GM19328 (cell line): Measurements from ENCODE around the gene SIPA1L3.

Experiments
- ATAC-seq: cut with Tn5 transposase; IDR thresholded peaks from one replicate; pipeline ENCODE4 v1.9.1; 2021; ENCODE audit warnings: mild to moderate bottlenecking, moderate library complexity; ENCODE audit not compliant: unreplicated experiment

SIPA1L3 gene

GRCh38 chr19:38036707-38037611, 130.0 kb downstream of the SIPA1L3 start:
- no peak for ATAC-seq

DNA sequence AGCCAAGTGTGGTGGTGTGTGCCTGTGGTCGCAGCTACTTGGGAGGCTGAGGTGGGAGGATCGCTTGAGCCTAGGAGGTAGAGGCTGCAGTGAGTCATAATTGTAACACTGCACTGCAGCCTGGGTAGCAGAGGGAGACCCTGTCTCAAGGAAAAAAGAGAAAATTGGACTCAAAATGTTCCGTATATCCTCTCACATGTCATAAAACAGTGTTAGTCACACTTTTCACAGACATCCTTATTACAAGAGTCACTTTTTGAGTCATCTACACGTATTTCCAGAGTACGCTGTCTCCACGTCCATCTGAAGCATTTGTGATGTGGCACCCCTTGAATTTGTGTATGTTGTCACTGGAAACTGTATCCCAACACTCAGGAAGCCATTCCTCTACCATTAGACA, 133.0 kb downstream of the SIPA1L3 start:
- ATAC-seq = no peak

- no peak for ATAC-seq
These were observed 135.1 kb downstream of the SIPA1L3 start for GRCh38 chr19:38042132-38042531.

DNA sequence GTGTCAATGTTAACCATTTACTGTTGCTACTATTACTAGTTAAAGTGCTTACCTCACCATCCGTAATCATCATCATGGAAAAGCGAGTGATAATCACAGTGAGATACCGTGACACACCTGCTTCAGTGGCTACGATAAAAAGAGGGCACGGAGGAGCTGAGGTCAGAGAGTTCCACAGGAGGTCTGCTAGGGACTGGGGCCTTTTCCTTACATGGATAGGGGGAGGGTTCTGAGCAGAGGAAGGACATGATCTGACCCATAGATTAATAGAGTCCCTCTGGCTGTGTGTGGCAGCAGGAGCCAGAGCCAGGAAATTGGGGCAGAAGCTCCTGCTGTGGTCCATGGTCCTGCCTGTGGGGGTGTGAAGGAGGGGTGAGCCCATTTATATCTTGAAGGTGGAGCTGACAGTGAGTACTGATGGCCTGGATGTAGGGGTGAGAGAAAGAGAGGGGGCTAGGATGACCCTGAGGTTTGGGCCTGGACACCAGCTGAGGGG, 136.7 kb downstream of the SIPA1L3 start:
- ATAC-seq = no peak

DNA sequence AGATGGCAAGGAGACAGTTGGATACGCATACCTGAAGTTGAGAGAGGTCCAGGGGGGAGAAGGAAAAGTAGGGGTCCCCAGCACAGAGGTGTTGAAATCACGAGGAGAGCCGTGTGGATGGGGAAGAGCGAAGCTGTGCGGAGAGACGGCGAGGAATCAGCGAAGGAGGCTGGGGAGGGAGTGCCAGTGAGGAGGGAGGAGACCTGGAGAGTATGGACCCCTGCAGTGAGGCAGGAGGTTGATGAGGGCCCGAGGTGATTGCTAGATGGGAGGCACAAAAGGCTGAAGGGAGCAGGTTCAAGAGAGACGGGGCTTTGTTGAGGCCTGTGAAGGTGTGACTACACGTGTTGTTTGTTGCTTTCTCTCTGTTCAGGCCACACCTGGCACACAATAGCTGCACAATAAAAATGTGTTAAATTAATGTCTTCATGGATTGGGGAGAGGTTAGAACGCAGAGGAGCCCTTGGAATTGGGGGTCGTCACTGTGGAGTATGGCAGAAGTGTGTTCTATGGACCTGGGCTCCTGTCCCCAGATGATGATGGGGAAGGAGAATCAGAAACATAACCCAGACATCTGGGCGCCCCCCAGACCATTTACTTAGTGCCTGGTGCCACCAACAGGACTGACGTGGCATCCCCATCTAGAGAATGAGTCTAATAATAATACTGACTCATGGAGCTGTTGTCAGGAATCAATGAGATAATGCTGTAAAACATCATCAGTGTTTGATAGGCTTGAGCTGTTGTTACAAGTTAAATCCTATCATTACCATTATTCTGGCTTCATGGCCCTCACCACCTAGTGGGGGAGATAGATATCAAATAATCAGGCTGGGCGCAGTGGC, 137.5 kb downstream of the SIPA1L3 start:
- no peak for ATAC-seq

GRCh38 chr19:38045554-38046253, 138.7 kb downstream of the SIPA1L3 start:
- no peak for ATAC-seq

DNA sequence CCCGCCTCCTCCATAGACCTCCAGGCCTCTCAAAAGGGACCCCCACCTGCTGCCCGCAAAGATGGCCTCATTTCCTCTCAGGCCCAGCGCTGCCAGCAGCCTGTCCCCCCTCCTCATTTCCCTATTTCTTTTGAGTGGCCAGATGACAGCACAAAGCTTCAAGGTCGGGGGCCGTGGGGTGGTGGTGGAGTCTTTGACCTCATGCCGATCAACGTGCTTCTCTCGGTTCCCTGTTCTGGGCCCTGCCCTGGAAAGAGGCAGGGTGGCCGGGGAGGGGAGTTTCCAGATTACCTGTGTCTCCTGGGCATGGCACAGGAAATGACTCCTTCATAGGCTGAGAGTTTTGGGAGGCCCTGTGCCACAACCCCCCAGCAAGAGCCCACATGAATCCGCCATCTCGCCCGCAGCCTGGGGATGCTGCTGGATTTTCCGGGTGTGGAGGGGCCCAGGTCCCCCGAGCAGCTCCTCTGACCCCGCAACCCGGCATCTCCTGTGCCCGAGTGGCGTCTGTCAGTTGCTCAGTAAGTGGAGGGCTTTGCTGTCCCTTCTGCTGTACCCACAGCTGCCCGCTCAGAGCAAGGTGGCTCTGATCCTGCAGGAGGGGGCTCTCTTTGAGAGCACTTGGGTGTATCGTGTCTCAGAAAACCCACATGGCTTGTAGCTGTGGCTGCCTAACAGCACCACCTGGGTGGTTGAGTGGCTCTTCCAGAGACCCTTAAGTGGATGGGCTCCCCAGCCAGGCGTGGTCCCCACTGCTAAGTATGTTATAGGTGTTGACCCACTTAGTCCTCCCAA, 139.4 kb downstream of the SIPA1L3 start:
- ATAC-seq = no peak

GRCh38 chr19:38047049-38047438, 140.0 kb downstream of the SIPA1L3 start:
- no peak for ATAC-seq

GRCh38 chr19:38047641-38048040, 140.6 kb downstream of the SIPA1L3 start:
- no peak for ATAC-seq

DNA sequence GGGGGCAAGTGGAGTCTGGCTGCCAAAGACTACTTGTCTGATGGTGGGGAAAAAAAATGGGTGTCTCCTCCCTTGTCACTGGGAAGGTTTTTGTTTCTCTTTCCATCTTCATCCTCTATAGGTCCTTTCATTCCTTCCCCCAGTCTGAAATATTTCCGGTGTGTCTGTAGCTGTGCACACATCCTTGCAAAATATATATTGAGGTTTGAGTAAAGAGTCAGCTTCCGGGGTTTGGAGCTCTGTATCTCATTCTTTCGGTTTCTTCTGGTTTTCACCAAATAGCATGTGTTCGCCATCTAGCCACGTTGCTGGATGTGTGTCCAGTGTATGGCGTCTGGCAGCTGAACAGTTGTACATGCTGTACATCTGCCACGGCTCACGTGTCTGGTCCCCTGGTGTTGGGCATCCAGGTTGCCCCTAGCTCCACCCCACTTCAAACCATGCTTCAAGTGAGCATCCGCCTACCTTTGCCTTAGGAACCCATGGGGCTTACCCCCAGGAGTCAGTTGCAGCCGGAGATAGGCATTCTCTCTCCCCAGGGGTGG, 142.2 kb downstream of the SIPA1L3 start:
- peak; percentile 33 for ATAC-seq

DNA sequence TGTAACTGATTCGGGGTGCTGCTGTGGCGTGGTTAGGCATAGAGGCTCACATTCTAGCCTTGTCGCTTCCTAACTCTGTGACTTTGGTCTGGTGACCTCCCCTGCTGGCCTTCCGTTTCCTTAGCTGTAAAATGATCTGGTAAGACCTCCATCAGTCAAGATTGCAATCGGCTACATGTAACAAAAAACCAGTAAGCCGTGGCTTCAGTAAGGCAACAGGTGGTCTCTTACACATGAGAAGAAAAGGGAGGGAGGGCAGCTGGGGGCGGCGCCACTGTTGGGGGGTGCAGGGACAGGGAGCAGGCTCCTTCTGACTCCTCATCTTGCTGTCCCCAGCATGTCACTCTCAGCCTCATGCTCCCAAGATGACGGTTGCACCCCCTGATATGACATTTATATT, 148.0 kb downstream of the SIPA1L3 start:
- ATAC-seq = no peak

GRCh38 chr19:38055655-38056521, 148.9 kb downstream of the SIPA1L3 start:
- ATAC-seq = no peak

DNA sequence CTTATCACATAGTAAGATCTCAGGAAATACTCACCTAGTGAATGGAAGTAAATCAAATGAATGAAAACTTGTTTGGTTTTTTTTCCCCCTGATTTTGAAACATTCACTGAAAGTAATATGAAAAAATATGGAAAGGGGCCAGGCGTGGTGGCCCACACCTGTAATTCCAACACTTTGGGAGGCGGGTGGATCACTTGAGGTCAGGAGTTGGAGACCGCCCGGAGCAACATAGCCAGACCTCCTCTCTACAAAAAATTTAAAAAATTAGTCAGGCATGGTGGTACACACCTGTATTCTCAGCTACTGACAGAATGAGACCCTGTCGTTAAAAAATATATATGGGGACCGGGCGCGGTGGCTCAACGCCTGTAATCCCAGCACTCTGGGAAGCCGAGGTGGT, 149.6 kb downstream of the SIPA1L3 start:
- ATAC-seq = no peak

GRCh38 chr19:38057959-38058690, 151.1 kb downstream of the SIPA1L3 start:
- ATAC-seq = no peak

DNA sequence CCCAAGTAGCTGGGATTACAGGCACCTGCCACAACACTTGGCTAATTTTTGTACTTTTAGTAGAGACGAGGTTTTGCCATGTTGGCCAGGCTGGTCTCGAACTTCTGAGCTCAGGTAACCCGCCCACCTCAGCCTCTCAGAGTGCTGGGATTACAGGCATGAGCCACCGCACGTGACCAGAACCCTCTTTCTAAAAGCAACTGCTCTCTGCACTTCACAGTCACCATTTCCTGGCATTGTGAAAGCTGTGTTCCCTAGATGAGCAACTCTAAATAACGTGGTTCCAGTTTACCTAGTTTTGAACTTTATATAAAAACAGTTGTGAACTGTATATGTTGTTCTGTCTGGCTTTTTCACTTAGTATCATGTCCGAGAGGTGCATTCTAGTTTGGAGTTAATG, 152.9 kb downstream of the SIPA1L3 start:
- no peak for ATAC-seq

DNA sequence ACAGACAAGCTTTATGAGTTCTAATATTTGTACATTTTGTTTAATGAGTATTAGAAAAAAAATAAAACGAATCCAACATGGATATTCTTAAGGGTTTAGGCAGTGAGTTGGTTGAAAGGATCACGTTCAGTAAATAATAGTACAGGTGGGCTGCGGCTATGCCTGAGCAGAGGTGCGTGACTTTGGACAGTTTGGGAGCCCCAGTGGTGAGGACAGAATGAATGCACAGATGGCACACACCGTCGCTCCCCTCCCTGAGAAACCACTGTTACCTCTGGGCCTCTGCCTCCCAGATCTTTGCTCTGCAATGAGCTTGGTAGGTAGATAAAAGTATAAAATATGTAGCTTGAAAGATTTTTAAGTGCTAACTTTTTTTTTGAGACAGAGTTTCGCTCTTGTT, 153.3 kb downstream of the SIPA1L3 start:
- no peak for ATAC-seq

- ATAC-seq = no peak
These were observed 154.3 kb downstream of the SIPA1L3 start for GRCh38 chr19:38061294-38061693.

GRCh38 chr19:38062959-38063761, 156.2 kb downstream of the SIPA1L3 start:
- no peak for ATAC-seq
